ENCODE measurements around the gene CCDC69. TPM values are rescaled to one million over a fixed set of nuclear protein-coding genes. Genes with fewer than 3 reads are reported as not detected.

The CCDC69 gene
- total and polyA plus RNA-seq, 4 donors, result 15.4 to 73.6 (median 61.9) TPM

GRCh38 chr5:151146061-151146460, 77.8 kb downstream of the CCDC69 start:
- ATAC-seq (ENCODE audit: insufficient read depth, low FRiP score) (no peak), DNase-seq (no peak)
- Histone ChIP-seq H3K27me3 (ENCODE audit: control insufficient read depth in 3 of 3, insufficient read depth in 3 of 3, low read length in 2 of 3) (no peaks in the 10 kb centered on the region), H3K4me1 (ENCODE audit: control insufficient read depth in 5 of 5, insufficient read depth in 5 of 5, low read length in 5 of 5) (peaks cover 8 to 16% (median 12%) of the 10 kb centered on the region in 5 donors), H3K9ac (ENCODE audit: insufficient read depth in 1 of 2, low read length in 2 of 2) (no peak overlapping the region), H3K36me3 (ENCODE audit: control insufficient read depth in 4 of 4, insufficient read depth in 4 of 4, low read length in 4 of 4) (peaks cover 3 to 40% (median 29%) of the 10 kb centered on the region in 4 donors), H3K4me3 (no peak overlapping the region), H3K27ac (ENCODE audit: low read depth in 1 of 2, low read length in 1 of 2) (peak overlapping the region in 1 of 2 donors; percentile 18), H3K9me3 (ENCODE audit: control insufficient read depth in 4 of 4, insufficient read depth in 3 of 4, low read length in 3 of 4) (no peaks in the 10 kb centered on the region)
- TF ChIP-seq, protein P1, sequence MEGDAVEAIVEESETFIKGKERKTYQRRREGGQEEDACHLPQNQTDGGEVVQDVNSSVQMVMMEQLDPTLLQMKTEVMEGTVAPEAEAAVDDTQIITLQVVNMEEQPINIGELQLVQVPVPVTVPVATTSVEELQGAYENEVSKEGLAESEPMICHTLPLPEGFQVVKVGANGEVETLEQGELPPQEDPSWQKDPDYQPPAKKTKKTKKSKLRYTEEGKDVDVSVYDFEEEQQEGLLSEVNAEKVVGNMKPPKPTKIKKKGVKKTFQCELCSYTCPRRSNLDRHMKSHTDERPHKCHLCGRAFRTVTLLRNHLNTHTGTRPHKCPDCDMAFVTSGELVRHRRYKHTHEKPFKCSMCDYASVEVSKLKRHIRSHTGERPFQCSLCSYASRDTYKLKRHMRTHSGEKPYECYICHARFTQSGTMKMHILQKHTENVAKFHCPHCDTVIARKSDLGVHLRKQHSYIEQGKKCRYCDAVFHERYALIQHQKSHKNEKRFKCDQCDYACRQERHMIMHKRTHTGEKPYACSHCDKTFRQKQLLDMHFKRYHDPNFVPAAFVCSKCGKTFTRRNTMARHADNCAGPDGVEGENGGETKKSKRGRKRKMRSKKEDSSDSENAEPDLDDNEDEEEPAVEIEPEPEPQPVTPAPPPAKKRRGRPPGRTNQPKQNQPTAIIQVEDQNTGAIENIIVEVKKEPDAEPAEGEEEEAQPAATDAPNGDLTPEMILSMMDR (IDR thresholded peaks at IDR 0.05; ENCODE audit: control extremely low read depth, extremely low read depth), result no peak

- Histone ChIP-seq H3K9me3 (ENCODE audit: control insufficient read depth in 4 of 4, insufficient read depth in 3 of 4, low read length in 3 of 4) (no peaks in the 10 kb centered on the region), H3K36me3 (ENCODE audit: control insufficient read depth in 4 of 4, insufficient read depth in 4 of 4, low read length in 4 of 4) (peaks cover 3 to 46% (median 33%) of the 10 kb centered on the region in 4 donors), H3K4me1 (ENCODE audit: control insufficient read depth in 5 of 5, insufficient read depth in 5 of 5, low read length in 5 of 5) (peaks cover 0 to 5% (median 2%) of the 10 kb centered on the region in 5 donors), H3K9ac (ENCODE audit: insufficient read depth in 1 of 2, low read length in 2 of 2) (no peak overlapping the region), H3K27me3 (ENCODE audit: control insufficient read depth in 3 of 3, insufficient read depth in 3 of 3, low read length in 2 of 3) (no peaks in the 10 kb centered on the region), H3K4me3 (no peak overlapping the region), H3K27ac (ENCODE audit: low read depth in 1 of 2, low read length in 1 of 2) (no peak overlapping the region)
- TF ChIP-seq, protein P1 (IDR thresholded peaks at IDR 0.05; ENCODE audit: control extremely low read depth, extremely low read depth), result no peak
- DNase-seq, result no peak
- WGBS, 2 donors, result 82 to 89% methylated on average over 7 of the region's 7 CpGs
- ATAC-seq (ENCODE audit: insufficient read depth, low FRiP score), result no peak
Measured at GRCh38 chr5:151144922-151145321, 79.0 kb downstream of the CCDC69 start.

- TF ChIP-seq, protein P1 (IDR thresholded peaks at IDR 0.05; ENCODE audit: control extremely low read depth, extremely low read depth), result no peak
- 76 to 85% methylated on average over 6 of the region's 6 CpGs for WGBS, 2 donors
- Histone ChIP-seq H3K9ac (ENCODE audit: insufficient read depth in 1 of 2, low read length in 2 of 2) (no peak overlapping the region), H3K9me3 (ENCODE audit: control insufficient read depth in 4 of 4, insufficient read depth in 3 of 4, low read length in 3 of 4) (no peaks in the 10 kb centered on the region), H3K27me3 (ENCODE audit: control insufficient read depth in 3 of 3, insufficient read depth in 3 of 3, low read length in 2 of 3) (no peaks in the 10 kb centered on the region), H3K36me3 (ENCODE audit: control insufficient read depth in 4 of 4, insufficient read depth in 4 of 4, low read length in 4 of 4) (peaks cover 3 to 51% (median 33%) of the 10 kb centered on the region in 4 donors), H3K4me1 (ENCODE audit: control insufficient read depth in 5 of 5, insufficient read depth in 5 of 5, low read length in 5 of 5) (peaks cover 0 to 4% (median 0%) of the 10 kb centered on the region in 5 donors), H3K27ac (ENCODE audit: low read depth in 1 of 2, low read length in 1 of 2) (no peak overlapping the region), H3K4me3 (no peak overlapping the region)
- DNase-seq, result no peak
- ATAC-seq (ENCODE audit: insufficient read depth, low FRiP score), result no peak
Measured at GRCh38 chr5:151144275-151144674, 79.6 kb downstream of the CCDC69 start.

DNA sequence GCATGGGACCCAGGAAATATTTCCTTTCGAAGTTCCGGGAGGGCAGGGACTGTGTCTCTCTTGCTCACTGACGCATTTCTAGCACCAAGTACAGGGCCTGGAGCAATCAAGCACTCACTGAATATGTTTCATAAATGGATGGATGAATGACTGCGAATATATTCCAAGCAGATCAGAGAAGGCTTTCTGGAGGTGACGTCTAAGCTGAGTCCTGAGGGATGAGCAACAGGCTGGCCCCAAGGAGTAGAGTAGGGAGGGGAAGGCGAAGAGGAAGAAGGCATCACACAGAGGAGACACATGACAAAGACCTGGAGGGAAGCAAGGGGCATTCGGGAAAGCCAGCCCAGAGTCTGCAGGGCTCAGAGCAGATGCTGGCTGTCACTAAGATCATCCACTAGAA, 80.2 kb downstream of the CCDC69 start:
- Histone ChIP-seq H3K36me3 (ENCODE audit: control insufficient read depth in 4 of 4, insufficient read depth in 4 of 4, low read length in 4 of 4) (peaks cover 8 to 55% (median 35%) of the 10 kb centered on the region in 4 donors), H3K9ac (ENCODE audit: insufficient read depth in 1 of 2, low read length in 2 of 2) (no peak overlapping the region), H3K27ac (ENCODE audit: low read depth in 1 of 2, low read length in 1 of 2) (no peak overlapping the region), H3K9me3 (ENCODE audit: control insufficient read depth in 4 of 4, insufficient read depth in 3 of 4, low read length in 3 of 4) (no peaks in the 10 kb centered on the region), H3K4me3 (no peak overlapping the region), H3K4me1 (ENCODE audit: control insufficient read depth in 5 of 5, insufficient read depth in 5 of 5, low read length in 5 of 5) (peaks cover 0 to 4% (median 0%) of the 10 kb centered on the region in 5 donors), H3K27me3 (ENCODE audit: control insufficient read depth in 3 of 3, insufficient read depth in 3 of 3, low read length in 2 of 3) (no peaks in the 10 kb centered on the region)
- 74 to 90% methylated on average over 7 of the region's 7 CpGs for WGBS, 2 donors
- DNase-seq (no peak), ATAC-seq (ENCODE audit: insufficient read depth, low FRiP score) (no peak)
- TF ChIP-seq, protein P1 (IDR thresholded peaks at IDR 0.05; ENCODE audit: control extremely low read depth, extremely low read depth), result no peak

All from lung (tissue), 12 donors.